NCI-H446 treated with DMSO at 0.1 percent for 48 hours (cell line): Measurements from ENCODE around the gene FOXJ2.
"Not testable (repeated sequence)": the region's sequence is repeated elsewhere in the genome, so short reads cannot be mapped to it uniquely, and the experiment has no call there.

Source experiments
- DNase-seq: peaks from one replicate; lab custom pipeline; 2025; lab: John Stamatoyannopoulos, UW

The FOXJ2 gene

DNA sequence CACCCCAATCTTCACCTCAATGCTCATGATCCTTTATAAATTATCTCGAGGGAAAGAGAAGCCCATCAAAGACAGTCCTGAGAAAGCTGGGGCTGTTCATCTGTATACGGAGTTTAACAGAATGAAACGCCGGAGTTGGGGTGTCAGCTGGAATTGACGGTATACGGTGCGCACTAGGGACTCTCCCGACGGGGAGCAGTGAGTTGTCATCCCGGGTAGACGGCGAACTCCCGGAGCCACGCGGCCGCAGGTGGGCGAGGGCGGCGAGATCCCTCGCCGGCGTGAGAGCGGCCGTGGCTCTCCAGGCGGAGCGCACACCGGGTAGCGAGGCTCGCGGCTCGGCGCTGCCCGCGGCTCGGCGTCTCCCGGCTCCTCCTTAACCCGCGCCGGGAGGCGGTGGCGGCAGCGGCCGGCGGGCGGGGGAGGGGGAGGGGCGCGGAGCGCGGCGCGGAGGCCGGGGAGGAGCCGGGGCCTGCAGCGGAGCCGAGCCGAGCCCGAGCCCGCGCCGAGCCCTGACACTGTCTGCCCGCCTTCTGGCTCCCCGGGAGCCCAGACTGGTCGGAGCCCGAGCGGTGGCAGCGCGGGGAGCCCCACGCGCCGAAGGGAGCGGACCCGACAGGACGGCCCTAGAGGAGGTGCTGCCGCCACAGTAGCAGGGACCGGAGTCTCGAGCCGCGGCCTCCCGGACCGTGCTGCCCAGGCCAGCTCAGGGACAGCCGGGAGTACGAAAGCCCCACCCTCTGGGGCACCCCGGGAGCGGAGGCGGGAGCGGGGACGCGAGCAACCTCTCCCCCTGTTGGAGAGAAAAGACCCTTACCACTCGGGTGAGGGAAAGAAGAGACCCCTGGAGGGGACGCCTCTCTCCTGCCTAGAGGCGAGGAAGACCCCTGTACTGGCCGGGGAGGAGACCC, at the start of gene FOXJ2:
Gene FOXJ2 (plus strand): TSS at position 475 of the 911 bp plus-strand sequence. CDS start 7,117 bp downstream, outside the sequence.
- no peak for DNase-seq

DNA sequence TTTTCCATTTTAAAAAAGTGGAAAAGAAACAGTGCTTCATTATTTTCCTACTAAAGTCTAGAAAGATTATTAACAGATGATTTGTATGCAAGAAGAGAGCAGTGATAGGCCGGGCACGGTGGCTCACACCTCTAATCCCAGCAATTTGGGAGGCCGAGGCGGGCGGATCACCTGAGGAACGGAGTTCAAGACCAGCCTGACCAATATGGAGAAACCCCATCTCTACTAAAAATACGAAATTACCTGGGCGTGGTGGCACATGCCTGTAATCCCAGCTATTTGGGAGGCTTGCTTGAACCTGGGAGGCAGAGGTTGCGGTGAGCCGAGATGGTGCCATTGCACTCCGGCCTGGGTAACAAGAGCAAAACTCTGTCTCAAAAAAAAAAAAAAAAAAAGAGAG, 49.5 kb upstream of the FOXJ2 start:
- not testable (repeated sequence) for DNase-seq

DNA sequence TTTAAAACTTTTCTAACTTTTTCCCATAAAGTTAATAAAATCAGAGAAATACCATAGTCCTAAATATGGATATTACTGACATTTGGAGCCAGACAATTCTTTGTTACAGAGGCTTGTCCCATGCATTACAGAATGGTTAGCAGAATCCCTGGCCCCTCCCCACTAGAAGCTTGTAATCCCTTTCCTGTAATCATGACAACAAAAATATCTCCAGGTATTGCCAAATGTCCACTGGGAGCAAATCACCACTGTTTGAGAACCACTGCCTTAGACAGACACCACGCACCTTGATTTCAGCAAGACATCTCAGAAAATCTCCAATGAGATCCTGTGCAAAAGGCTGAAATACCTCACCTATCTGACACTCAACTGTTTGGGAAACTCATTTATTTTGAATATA, 49.1 kb upstream of the FOXJ2 start:
- not testable (repeated sequence) for DNase-seq

DNA sequence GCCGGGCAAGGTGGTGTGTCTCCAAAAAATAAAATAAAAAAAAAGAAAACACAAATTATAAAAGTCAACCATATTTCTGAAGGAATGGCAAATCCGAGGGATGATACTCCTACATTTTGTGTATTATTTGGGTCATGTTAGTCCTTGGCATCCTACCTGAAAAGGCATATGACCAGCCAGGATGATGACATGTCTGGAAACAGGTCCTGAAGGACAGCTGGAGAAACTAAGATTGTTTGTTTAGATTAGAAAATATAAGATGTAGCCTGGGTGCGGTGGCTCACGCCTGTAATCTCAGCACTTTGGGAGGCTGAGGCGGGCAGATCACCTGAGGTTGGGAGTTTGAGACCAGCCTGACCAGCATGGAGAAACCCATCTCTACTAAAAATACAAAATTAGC, 47.6 kb upstream of the FOXJ2 start:
- DNase-seq, result no peak

DNA sequence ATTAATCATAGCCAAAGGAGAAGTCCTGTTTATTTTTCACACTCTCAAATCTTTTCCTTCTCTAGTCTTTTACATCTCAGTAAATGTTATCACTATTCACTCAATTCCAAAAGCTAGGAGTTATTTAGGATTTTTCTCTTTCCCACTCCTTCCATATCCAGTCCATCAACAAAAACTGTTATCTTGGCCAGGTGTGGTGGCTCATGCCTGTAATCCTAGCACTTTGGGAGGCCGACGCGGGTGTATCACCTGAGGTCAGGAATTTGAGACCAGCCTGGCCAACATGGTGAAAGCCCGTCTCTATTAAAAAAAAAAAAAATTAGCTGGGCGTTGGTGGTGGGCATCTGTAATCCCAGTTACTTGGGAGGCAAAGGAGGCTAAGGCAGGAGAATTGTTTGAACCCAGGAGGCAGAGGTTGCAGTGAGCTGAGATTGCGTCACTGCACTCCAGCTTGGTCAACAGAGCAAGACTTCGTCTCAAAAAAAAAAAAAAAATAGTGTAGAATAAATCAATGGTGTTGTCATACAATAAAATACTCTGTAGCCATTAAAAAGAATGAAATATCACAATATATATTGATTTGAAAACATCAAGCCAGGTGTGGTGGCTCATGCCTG, 46.6 kb upstream of the FOXJ2 start:
- no peak for DNase-seq

DNA sequence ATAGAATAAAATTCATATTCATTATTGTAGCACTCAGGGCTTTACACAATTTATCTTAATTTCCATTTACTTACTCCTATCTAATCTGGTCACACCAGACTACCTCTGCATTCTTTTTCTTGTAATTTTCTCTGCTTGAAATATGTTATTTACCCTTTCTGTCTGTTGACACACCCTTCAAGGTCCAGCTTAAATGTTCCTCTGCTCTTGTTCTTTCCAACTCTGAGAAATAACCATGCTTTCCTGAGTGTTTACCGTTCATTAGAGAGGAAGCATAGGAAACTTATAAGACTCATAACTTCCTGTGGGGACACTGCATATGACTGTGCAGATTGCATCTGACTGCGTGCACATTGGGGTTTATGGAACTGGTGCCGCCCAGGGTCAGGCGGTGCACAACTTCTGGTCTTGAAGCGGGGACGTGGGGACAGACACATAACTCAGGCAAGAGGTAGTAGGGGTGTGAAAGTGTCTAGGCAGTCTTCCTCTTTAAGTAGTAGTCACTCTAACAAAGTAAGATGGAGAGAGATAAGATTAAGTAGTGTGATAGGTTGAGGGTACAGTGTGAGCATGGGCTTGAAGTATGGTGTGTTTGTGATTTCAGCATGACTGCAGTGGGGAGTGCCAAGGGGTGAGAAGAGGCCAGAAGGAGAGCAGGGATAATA, 42.6 kb upstream of the FOXJ2 start:
- no peak for DNase-seq

DNA sequence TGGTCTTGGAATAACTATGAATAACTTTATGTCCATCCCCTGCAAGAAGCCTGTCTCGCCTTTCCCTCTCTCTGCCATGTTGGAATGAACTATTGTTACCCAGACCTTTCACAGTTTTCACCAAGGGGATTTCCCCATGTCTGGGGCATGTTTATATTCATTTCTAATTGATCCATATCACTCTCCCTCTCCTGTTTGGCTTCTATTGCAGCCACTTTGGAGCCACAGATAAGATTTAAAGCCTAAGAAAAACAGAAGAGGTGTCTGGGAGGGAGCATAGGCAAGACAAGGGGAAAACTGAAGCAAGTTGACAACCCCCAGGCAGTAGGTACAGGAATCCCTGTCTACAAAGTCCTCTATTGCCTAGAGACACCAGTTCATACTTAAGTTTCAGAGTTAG, 41.0 kb upstream of the FOXJ2 start:
- DNase-seq, result no peak

DNA sequence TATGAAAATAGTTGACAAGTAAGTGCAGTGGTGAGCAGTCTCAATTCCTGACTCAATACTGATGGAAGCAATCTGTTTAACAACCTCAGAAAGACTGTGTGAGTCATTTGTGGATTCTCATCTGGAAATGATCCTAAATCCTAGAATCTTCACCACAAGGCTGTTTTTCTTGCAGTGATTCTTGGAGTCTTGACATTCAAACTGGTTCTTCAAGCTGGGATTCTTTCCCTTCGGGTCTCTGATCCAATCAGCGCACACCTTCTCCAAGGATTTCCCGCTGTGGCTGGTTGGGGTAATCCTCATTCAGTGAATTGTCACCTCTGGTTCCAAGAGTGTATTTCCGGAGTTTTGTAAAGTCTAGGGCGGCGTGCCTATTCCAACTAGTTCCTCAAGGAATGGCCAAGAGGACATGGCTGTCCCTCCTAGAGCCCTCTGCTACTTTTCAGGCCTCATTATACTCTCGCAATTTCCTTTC, 37.7 kb upstream of the FOXJ2 start:
- no peak for DNase-seq

DNA sequence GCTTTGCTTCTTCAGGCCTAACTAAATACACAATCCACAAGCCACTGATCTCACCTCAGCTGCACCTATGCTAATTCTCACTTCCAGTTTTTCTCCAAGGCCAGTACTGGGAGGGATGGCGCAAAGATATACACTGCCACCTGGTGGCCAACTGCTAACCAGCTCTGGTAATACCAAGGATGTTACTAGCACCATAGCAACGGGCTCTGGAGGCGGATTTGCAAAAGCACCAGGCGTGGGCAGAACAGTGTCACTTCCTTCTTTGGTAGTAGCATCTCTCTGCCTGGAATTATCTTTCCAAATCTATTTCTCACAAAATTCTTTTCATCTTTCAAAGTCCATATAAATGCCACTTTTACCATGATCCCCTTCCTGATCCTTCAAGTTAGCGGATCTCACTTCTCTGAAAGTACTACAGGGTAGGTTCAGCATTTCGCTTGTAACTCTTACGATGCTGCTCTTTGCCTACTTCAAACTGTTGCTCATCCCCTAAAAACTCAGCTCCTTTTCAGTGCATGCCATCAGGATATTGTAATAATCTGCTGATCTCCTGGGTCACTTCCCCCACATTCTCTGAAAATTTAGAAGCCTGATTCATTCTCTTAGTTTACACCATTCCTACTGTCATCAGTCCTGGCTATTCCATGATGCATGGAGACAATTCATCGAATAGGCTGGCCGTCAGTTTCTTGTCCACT, 37.1 kb upstream of the FOXJ2 start:
- DNase-seq, result no peak

DNA sequence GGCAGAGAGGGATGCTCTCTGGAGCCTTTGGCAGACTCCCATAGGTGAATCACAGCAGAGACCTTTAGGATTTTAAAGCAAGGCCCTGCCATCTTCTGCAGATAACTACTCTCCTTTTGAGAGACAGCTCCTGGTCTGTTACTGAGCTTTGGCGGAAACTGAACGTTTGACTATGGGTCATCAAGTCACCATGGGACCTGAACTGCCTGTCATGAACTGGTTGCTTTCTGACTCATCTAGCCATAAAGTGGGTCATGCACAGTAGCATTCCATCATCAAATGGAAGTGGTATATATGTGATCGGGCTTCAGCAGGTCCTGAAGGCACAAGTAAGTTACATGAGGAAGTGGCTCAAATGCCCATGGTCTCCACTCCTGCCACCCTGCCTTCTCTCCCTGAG, 31.7 kb upstream of the FOXJ2 start:
- not testable (repeated sequence) for DNase-seq

DNA sequence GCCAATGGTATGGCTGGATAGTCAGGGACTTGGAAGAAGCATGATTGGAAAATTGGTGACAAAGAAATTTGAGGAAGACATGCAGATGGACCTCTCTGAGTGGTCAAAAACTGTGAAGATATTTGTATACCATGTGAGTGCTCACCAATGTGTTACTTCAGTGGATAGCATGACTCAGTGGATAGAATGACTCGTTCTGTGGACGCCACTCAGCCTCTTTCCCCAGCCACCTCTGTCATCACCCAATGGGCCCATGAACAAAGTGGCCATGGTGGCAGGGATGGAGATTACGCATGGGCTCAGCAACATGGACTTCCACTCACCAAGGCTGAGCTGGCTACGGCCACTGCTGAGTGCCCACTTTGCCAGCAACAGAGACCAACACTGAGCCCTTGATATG, 31.0 kb upstream of the FOXJ2 start:
- not testable (repeated sequence) for DNase-seq

DNA sequence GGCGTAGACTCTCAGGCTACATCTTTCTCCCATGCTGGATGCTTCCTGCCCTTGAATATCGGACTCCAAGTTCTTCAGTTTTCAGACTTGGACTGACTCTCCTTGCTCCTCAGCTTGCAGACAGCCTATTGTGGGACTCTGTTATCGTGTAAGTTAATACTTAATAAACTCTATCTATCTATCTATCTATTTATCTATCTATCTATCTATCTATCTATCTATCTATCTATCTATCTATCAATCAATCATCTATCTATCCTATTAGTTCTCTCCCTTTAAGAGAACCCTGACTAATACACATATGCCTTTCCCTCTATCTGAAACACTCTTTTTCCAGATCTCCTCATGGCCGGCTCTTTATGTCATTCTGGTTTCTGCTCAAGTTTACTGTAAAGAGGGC, 27.6 kb upstream of the FOXJ2 start:
- DNase-seq, result not testable (repeated sequence)

DNA sequence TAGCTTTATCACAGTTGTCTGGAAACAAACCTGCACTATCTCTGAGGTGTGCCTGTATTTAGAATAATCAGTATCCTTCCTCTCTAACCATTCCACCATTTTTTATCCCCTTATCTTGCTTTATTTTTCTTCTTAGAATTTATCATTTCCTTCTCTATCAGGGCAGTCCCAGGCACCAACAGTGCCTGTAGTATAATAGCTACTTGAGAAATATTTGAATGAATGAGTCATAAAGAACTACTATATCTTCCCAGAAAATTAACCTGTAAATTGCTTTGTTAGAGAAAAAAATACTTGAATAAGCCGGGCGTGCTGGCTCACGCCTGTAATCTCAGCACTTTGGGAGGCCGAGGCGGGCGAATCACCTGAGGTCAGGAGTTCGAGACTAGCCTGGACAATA, 21.2 kb upstream of the FOXJ2 start:
- DNase-seq, result no peak

DNA sequence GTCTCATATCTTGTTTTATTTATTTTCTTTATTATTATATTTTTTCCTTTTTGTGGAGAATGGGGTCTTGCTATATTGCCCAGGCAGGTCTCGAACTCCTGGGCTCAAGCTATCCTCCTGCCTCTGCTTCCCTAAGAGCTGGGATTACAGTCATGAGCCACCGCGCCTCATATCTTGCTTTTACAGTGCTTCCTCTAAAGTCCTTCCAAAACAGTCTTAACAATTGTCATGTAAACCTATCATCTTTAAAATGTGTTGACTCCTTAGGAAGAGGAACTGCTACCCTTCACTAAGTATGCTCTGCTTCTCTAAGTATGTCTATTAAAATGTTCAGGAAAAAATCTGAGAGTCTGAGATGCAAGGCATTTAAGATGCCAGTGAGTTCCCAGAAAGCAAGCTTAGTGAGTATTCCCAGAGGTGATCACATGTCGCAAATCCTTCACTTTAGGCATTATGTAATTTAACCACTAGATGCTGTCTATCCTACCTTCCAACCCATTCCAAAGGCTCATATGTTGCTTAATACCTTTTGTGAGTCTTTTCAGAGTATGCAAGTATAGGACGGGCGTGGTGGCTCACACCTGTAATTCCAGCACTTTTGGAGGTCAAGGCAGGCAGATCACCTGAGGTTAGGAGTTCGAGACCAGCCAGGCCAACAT, 19.7 kb upstream of the FOXJ2 start:
- no peak for DNase-seq

DNA sequence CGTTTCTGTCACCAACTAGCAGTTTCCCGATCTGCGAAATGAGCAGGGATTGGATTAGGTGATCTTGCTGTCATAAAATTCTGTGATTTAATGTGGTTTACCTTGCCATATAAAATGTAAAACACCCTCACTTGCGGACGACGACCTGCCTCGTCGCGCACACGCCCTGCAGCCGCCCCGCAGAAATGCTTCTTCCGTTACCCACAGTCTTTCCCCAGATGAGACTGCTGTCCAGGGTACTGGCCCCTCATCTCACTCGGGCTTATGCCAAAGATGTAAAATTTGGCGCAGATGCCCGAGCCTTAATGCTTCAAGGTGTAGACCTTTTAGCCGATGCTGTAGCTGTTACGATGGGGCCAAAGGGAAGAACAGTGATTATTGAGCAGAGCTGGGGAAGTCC, 17.7 kb upstream of the FOXJ2 start:
- DNase-seq, result no peak

DNA sequence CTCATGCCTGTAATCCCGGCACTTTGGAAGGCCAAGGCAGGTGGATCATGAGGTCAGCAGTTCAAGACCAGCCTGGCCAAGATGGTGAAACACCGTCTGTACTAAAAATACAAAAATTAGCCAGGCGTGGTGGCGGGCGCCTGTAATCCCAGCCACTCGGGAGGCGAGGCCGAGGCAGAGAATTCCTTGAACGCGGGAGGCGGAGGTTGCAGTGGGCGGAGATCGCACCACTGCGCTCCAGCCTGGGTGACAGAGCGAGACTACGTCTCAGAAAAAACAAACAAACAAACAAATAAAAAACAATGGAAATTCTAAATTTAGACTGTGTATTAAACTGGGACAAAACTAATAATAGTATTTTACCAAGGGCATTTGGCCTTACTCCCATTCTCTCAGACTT, 14.3 kb upstream of the FOXJ2 start:
- not testable (repeated sequence) for DNase-seq

DNA sequence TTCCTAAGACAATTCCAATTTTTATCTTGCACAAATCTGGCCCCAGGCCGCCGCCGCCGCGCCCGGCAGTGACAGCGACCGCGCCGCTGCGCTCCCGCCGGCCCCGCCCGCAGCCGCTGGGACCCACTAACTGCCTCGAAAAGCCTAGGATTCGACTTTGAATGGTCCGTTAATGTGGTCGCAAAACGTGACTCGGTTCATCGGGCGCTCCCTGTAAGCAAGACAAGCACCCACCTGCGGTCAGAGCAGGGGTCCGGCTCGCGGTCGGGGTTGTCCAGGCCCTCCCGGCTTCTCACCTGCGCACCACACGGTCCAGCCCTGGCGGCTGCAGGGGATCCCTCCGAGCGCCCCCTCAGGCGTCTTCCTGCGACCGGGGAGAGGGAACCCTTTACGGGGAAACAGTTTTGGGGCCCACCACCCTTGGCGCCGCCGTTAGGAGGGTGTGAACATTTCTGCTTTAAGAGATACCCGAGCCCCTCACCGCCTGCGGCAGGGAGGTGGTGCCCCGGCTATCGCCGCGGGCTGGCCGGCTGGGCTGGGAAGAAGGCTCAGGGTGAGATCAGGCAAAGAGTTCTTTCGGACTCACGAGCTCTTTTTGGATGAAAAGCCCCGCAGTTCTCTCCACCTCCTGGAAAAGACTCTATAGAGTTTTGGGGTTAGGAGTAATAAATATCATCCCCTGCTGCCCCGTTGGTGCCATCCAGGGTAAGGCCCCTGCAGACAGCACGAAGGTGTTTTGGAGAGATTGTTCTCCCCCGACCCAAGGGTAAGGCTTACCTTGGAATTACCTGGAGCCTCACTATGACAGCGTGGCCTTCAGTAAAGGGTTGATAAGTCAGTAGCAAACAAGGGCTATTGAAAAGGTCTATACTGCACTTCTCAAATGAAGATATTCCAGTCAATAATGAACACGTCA, 13.6 kb upstream of the FOXJ2 start:
- no peak for DNase-seq

DNA sequence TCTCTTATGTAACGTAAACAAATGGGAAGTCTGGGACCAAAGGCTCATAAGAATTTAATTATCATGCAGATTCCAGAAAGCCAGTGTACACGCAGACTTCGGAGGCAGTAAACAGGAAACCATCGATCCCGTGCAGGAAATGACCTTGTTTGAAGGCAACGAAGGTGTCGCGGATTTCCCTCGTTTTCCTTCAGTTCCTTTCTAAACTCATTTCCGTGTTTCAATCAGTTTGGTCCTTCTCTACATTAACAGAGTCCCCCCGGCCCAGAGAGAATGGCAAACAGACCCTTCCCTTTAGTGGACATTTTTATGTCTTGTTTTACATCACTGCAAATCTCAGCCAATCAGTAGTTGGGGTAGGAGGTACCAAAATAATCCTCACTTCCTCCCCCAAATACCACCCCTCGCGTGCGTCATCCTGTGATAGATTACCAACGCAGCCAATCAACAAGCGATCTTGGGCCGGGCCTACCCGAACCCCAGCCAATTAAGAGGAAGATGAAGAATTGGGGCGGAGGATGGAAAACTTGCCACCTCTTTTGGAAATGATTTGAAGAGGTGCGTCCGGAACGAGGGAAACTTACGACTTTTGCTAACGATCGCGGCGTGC, 6.1 kb upstream of the FOXJ2 start:
- peak; percentile 95 for DNase-seq

DNA sequence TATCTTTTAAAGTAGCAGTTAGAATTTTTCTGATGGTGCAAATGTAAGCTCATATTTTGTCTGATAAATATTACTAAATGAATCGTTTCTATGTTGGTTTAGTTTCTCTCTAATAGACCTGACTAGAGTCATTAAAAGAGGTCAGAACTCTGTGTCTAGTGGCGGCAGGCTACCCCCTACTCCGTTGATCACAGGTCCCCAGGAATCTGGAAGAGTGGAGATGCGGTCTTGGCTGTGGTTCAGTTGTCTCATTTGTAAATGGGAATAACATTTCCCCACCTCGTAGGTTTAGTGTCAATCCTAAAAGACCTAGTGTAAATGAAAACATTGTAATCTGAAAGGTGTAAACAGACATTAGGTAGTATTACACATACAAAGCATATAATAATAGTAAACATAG, 4.7 kb upstream of the FOXJ2 start:
- no peak for DNase-seq

DNA sequence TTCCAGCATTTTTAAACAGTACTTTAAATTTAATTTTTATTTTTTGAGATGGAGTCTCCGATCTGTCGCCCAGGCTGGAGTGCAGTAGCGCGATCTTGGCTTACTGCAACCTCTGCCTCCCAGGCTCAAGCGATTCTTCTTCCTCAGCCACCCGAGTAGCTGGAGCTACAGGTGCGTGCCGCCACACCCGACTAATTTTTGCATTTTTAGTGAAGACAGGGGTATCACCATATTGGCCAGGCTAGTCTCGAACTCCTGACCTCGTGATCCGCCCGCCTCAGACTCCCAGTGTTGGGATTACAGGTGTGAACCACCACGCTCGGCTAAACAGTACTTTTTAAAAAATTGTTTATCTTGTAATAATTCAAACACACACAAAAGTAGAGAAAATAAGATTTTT, 4.2 kb upstream of the FOXJ2 start:
- DNase-seq, result no peak
